CD4-positive, alpha-beta T cell treated with Interleukin-17A for 4 hours (primary cell): ENCODE results near the gene AOPEP.
"Not testable (repeated sequence)": the region's sequence is repeated elsewhere in the genome, so short reads cannot be mapped to it uniquely, and the experiment has no call there.

Source experiments
- DNase-seq: peaks from one replicate; pipeline ENCODE4 v3.0.0-alpha.2; 2020; ENCODE audit warnings: mixed read lengths

The AOPEP gene

GRCh38 chr9:94921656-94922055, 195.2 kb downstream of the AOPEP start:
- DNase-seq, result no peak

GRCh38 chr9:94922098-94922607, 195.7 kb downstream of the AOPEP start:
- DNase-seq, result no peak

- DNase-seq, result no peak
These were observed 196.2 kb downstream of the AOPEP start for GRCh38 chr9:94922691-94923107.

DNA sequence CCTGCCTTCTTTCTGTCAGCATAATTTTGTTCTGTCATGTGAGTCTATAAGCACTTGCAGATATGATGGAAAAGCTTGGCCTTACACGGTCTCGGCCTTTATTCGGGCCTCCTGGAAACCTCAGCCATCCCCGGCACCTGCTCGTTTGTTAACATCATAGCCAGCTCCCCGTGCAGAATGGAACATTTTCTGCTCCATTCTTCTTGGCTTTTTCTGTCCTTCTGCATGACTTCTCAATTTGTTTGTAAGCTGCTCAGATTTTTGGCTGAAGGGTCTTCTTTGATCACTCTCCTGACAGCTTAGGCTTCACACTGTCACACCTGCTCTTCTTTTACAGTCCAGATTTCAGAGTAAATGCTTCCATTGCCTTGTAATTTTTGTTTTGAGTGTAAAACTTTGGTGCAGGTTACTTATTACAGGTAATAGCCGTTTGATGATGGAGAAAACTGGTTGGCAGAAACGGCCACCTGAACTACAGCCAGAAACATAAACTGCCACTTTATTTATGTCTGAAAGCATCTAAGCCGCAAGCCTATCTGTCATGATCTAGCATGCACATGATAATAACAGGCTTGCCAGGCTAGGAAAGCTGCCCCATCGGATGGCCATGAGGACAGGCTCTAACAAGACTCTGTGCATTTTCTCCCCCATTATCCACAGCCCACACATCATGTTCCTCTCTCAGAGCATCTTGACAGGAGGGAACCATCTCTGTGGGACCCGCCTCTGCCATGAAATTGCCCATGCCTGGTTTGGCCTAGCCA, 197.0 kb downstream of the AOPEP start:
- no peak for DNase-seq

DNA sequence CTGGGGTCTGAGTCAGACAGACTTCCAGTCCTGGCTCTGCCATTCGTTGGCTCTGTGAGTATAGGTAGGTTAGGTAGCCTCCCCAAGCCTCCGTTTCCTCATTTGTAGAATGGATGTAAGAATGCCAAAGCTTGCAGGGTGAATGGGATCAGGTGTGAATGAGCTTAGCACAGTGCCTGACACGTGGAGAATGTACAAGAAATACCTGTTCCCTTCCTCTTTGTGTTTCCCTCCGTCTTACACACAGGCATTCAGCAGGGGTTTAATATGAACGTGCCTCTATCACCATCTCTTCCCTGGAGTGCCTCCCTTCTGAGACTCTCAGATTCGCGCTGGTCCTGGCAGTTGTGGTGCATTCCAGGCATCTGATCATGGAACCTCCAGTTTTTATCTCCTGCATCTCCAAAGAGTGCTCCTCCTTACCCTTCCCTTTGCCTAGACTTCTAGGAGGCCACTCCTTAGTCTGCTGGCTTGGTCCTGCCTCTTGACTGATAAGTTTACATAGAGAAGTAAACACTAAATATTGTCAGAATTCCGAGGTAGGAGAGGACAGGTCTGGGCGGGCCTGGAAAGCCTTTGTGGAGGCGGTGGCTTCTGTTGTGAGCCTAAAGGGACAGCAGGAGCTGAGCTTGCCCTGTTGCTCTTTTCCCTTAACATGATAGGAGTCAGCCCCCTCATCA, 199.4 kb downstream of the AOPEP start:
- no peak for DNase-seq

- no peak for DNase-seq
These were observed 199.9 kb downstream of the AOPEP start for GRCh38 chr9:94926431-94926800.

GRCh38 chr9:94927048-94927761, 200.7 kb downstream of the AOPEP start:
- no peak for DNase-seq

DNA sequence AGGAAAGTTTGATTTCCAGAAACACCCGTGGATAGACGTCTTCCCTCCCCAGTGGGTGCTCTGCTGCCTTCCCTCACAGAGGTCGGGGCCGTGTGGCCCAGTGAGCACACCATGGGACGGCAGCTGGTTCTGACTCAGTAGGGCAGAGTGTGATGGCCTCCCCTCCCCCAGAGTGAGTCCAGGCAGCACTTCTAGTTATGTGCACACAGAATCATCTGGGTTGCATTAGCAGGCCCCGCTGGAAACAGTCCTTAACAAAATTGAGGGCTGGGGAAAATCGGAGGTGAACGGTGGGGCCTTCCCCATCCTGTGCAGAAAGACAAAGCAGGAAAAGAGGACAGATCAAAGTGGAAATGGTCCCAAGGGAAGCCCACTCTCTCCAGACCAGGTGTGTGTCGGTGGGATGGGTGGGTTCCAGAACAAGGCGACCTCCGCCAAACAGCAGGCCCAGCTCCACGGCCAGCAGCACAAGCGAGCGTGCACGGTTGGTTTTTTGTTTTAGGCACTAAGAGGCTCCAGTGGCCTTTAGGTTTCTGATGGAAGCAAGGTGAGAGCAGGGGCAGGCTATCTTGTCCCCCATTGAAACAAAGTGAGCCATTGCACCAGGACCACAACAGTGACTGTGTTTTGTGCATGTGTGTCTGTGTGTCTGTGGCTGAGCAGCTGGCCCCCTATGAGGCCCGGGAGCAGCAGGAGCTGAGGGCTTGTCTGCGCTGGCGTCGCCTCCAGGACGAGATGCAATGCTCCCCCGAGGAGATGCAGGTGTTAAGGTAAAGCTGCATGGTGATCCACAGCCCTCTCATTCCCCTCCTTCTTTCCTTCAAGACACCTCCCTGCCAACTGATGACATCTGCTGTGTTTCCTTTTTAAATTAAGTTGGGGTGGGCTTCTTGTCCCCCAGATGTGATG, 201.5 kb downstream of the AOPEP start:
- DNase-seq, result no peak

DNA sequence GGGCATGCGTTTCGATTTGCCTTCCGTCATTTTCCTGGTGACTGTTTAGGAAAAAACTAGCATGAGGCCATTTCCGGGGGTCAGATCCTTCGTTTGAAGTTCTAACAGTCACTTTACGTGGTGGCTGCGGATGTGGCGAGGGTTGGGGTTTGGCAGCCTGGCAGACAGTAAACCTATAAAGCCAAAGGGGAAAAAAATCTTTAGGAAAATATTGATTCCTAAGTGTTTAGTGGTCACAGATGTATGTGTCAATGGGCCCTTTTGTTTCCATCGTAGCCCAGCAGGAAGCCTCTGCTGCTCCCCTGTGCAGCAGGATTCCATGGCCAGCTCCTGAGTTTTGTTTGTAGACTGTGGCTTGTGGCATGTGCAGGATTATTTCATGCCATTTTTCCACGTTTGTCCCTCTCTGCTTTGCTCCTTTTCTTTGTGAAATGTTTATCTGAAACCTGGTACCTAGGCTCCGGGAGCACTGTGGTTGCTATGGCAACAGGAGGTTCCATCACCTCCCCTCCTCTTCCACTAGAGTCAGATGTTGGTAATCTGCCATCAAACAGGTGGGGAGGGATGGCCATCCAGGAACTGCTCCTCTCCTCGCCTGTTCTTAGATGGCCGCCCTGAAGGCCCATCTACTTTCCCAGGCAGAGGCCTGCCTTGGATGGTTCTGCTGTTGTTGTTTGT, 202.3 kb downstream of the AOPEP start:
- no peak for DNase-seq

GRCh38 chr9:94929369-94929756, 202.9 kb downstream of the AOPEP start:
- DNase-seq, result no peak

DNA sequence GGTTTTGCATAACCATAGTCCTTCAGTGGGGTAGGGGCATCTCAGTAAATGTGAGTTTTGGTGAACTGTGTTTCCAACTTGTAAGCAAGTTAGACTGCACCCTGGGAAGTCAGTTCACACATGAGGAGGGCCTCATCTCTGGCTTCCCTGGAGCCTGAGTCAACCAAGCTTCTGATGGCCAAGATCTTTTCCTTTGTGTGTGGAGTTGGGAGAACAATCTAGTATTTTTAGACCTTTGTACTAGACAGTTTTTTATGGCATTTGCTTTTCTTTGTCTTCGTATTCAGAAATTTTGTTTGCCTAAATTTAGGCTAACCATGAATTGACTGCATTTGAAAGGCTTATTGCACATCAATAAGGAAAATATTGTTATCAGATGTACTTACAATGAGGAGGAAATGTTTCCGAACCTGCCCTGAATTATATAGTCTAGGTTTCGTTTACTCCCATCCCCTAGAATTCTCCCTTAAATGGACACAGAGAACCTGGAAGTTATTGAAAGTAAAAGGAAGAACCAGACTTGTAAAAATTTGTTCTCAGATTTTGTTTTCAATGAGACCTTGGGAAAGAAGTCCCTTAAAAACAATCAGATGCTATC, 204.6 kb downstream of the AOPEP start:
- DNase-seq, result no peak

DNA sequence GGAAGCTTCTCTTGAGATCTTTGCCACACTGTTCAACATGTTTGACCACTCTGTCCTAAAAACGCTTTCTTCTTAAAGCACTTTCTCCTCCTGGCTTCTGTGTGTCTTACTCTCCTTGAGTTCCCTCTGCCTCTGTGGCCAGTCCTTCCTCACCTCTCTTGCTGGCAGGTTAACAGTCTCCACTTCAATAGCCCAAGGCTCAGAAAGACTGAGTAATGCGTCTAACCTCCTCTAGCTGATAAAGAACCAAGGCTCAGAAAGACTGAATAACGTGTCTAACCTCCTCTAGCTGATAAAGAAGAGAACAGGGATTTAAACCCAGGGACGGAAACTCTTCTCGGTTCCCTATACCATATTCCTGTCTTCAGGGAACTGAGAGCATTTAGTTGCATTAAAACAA, 205.2 kb downstream of the AOPEP start:
- no peak for DNase-seq

- DNase-seq, result no peak
These were observed 206.4 kb downstream of the AOPEP start for GRCh38 chr9:94932652-94933510.

GRCh38 chr9:94933511-94933828, 207.0 kb downstream of the AOPEP start:
- DNase-seq, result no peak

- no peak for DNase-seq
These were observed 208.4 kb downstream of the AOPEP start for GRCh38 chr9:94934816-94935328.

DNA sequence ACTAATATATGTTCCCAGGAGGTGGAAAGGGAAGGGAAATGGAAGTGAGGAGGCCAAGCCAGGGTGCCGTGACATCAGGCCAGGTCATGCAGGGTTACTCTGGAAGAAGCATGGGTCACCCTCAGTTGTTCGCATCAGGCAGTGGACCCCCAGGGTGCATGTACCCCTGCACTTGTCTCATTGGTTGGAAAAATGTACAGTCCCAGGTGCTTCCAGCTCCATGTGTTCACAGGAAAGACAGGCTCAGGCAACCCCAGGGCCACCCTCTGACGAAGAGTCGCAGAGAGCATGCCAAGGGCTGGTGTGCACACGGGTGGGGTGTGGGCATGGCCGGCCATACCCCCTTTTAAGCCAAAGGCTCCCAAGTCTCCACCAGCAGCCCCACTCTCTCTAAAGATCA, 208.9 kb downstream of the AOPEP start:
- no peak for DNase-seq

DNA sequence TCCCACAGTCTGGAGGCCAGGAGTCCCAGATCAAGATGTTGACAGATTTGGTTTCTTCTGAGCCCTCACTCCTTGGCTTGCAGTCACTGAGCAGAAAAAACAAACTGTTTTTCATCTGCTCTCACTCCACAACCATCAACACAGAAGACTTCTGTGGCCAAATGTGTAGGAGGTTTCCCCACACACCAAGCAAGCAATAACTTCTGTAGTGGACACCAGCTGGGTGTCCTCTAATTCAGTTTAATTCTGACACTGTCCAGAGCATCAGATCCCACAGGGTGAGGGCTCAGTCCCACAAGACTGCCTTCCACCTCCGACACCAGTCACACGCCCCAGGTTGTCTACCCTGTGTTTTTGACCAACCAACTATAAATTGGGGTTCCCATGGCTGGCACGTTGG, 209.9 kb downstream of the AOPEP start:
- DNase-seq, result no peak

- DNase-seq, result no peak
These were observed 210.9 kb downstream of the AOPEP start for GRCh38 chr9:94937214-94937903.

GRCh38 chr9:94938384-94938783, 211.9 kb downstream of the AOPEP start:
- no peak for DNase-seq

GRCh38 chr9:94940296-94940695, 213.8 kb downstream of the AOPEP start:
- DNase-seq, result not testable (repeated sequence)
